GM18873 (cell line): ENCODE data around the gene PRRC1.

Source experiments
- ATAC-seq: cut with Tn5 transposase; IDR thresholded peaks from one replicate; pipeline ENCODE4 v1.9.1; 2021; ENCODE audit warnings: mild to moderate bottlenecking, moderate library complexity, moderate number of reproducible peaks; ENCODE audit not compliant: unreplicated experiment, low FRiP score

PRRC1 gene

GRCh38 chr5:127602481-127602880 lies 85.0 kb downstream of the PRRC1 start:
- ATAC-seq: no peak

GRCh38 chr5:127602896-127603844 lies 85.7 kb downstream of the PRRC1 start:
- ATAC-seq: no peak
